IPS-NIHi7 (cell line): ENCODE results near the gene USP6.
"Not testable (repeated sequence)": the region's sequence is repeated elsewhere in the genome, so short reads cannot be mapped to it uniquely, and the experiment has no call there.

ENCODE experiments used
- DNase-seq: peaks from one replicate; pipeline ENCODE4 v3.0.0; 2012; ENCODE audit warnings: mixed read lengths; ENCODE audit errors: extremely low spot score

The USP6 gene

GRCh38 chr17:5191541-5192417, 75.9 kb downstream of the USP6 start, which contains the start of gene ZNF594:
Gene ZNF594, minus strand, starts transcription at chr17:5191868. Its CDS starts 7,612 bp downstream, at chr17:5184256.
- DNase-seq, result peak; percentile 100

DNA sequence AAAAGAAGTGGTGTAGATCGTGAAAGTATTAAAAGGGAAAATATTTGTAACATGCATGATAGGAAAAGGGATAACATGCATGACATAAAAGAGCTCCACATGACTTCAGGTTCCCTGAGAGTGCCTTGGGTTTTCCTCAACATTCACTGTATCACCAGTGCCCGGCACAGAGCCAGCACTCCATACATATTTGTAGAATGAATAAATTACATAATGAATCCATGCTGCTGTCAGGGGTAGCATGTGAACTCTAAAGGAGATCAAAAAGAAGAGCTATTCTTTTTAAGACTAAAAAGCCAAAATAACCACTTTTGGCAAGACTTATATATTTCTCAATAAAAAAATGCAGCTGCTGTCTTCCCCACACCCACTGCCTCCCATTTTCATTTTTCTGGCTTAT, 78.5 kb downstream of the USP6 start:
- no peak for DNase-seq

DNA sequence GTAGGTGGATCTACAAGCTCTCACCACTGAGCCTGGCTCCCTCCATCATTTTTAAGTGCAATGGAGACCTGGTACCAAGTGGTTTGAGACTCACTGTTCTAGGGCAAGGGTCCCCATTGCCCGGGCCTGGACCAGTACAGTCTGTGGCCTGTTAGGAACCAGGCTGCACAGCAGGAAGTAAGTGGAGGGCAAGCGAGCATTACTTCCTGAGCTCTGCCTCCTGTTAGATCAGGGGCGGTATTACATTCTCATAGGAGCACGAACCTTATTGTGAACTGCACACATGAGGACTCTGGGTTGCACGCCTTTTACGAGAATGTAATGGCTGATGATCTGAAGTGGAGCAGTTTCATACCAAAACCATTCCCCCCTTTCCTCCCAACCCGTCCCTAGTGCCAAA, 82.6 kb downstream of the USP6 start:
- DNase-seq, result no peak

GRCh38 chr17:5200360-5200759, 84.5 kb downstream of the USP6 start:
- DNase-seq, result no peak

GRCh38 chr17:5201011-5201410, 85.2 kb downstream of the USP6 start:
- DNase-seq, result no peak

GRCh38 chr17:5203178-5203907, 87.5 kb downstream of the USP6 start:
- DNase-seq, result no peak

DNA sequence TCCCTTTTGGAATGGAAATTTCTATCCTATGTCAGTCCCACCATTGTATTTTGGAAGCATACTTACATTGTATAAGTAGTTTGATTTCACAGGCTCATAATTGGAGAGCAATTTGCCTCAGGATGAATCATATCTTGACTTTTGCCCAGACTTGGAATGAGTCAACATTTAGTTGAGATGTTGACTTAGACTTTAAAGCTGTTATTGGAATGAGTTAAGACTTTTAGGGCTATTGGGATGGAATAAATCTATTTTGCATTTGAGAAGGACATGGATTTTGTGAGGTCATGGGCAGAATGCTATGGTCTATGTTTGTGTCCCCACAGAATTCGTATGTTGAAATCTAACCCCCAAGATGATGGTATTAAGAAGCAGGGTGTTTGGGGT, 88.1 kb downstream of the USP6 start:
- no peak for DNase-seq

GRCh38 chr17:5209396-5209795, 93.6 kb downstream of the USP6 start:
- DNase-seq, result no peak

GRCh38 chr17:5210091-5210490, 94.3 kb downstream of the USP6 start:
- DNase-seq, result no peak

GRCh38 chr17:5210614-5211252, 94.9 kb downstream of the USP6 start:
- DNase-seq, result no peak

GRCh38 chr17:5211458-5211857, 95.6 kb downstream of the USP6 start:
- DNase-seq, result no peak

DNA sequence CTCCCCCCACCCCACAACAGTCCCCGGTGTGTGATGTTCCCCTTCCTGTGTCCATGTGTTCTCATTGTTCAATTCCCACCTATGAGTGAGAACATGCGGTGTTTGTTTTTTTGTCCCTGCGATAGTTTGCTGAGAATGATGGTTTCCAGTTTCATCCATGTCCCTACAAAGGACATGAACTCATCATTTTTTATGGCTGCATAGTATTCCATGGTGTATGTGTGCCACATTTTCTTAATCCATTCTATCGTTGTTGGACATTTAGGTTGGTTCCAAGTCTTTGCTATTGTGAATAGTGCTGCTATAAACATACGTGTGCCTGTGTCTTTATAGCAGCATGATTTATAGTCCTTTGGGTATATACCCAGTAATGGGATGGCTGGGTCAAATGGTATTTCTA, 101.7 kb downstream of the USP6 start:
- not testable (repeated sequence) for DNase-seq

GRCh38 chr17:5219536-5219935, 103.7 kb downstream of the USP6 start:
- no peak for DNase-seq

GRCh38 chr17:5220074-5220473, 104.2 kb downstream of the USP6 start:
- no peak for DNase-seq

- not testable (repeated sequence) for DNase-seq
Observed at GRCh38 chr17:5221912-5222311, 106.1 kb downstream of the USP6 start.
